HG03108 (cell line): Measurements from ENCODE around the gene TMEM92.

ENCODE experiments used
- ATAC-seq: cut with Tn5 transposase; IDR thresholded peaks from one replicate; pipeline ENCODE4 v1.9.1; 2021; ENCODE audit warnings: moderate library complexity; ENCODE audit not compliant: unreplicated experiment

Gene TMEM92

GRCh38 chr17:50274142-50274896, at the start of gene TMEM92:
TSS of gene TMEM92 (plus strand) at chr17:50274466. CDS start at chr17:50274502, 36 bp downstream.
- no peak for ATAC-seq

GRCh38 chr17:50225701-50226240, 48.5 kb upstream of the TMEM92 start:
- no peak for ATAC-seq

GRCh38 chr17:50234581-50234980, 39.7 kb upstream of the TMEM92 start:
- ATAC-seq, result no peak

- ATAC-seq, result no peak
Measured at GRCh38 chr17:50237901-50238300, 36.4 kb upstream of the TMEM92 start.

- no peak for ATAC-seq
Measured at GRCh38 chr17:50238601-50239280, 35.5 kb upstream of the TMEM92 start.

- no peak for ATAC-seq
Measured at GRCh38 chr17:50239937-50240336, 34.3 kb upstream of the TMEM92 start.

- no peak for ATAC-seq
Measured at GRCh38 chr17:50240851-50241250, 33.4 kb upstream of the TMEM92 start.

- no peak for ATAC-seq
Measured at GRCh38 chr17:50241431-50241830, 32.8 kb upstream of the TMEM92 start.

GRCh38 chr17:50244771-50245170, 29.5 kb upstream of the TMEM92 start:
- ATAC-seq, result no peak

GRCh38 chr17:50248255-50248654, 26.0 kb upstream of the TMEM92 start:
- ATAC-seq, result no peak

- ATAC-seq, result no peak
Measured at GRCh38 chr17:50252781-50253180, 21.5 kb upstream of the TMEM92 start.

- no peak for ATAC-seq
Measured at GRCh38 chr17:50255766-50256635, 18.3 kb upstream of the TMEM92 start.

- no peak for ATAC-seq
Measured at GRCh38 chr17:50256826-50257618, 17.2 kb upstream of the TMEM92 start.

GRCh38 chr17:50257676-50258224, 16.5 kb upstream of the TMEM92 start:
- no peak for ATAC-seq

GRCh38 chr17:50258647-50259476, 15.4 kb upstream of the TMEM92 start:
- ATAC-seq, result no peak

- ATAC-seq, result no peak
Measured at GRCh38 chr17:50259477-50260324, 14.6 kb upstream of the TMEM92 start.

GRCh38 chr17:50260501-50260911, 13.8 kb upstream of the TMEM92 start:
- no peak for ATAC-seq
